Kasumi-1 (cell line): ENCODE measurements around the gene WFDC1.
"Not testable (repeated sequence)": the region's sequence is repeated elsewhere in the genome, so short reads cannot be mapped to it uniquely, and the experiment has no call there.

Source experiments
- DNase-seq, 2 experiments: peaks; one replicate each; lab custom pipeline; 2025; lab: John Stamatoyannopoulos, UW

WFDC1 gene

GRCh38 chr16:84327926-84328505 is 33.3 kb downstream of the WFDC1 start:
- DNase-seq, result no peak

- DNase-seq, result no peak
These were observed 34.3 kb downstream of the WFDC1 start for GRCh38 chr16:84329016-84329415.

GRCh38 chr16:84329843-84330684 is 35.4 kb downstream of the WFDC1 start:
- DNase-seq, result no peak

GRCh38 chr16:84330685-84331050 is 36.0 kb downstream of the WFDC1 start:
- no peak for DNase-seq

GRCh38 chr16:84331998-84332780 is 37.5 kb downstream of the WFDC1 start:
- no peak for DNase-seq

GRCh38 chr16:84332975-84333684 is 38.5 kb downstream of the WFDC1 start:
- DNase-seq, result no peak

- DNase-seq, result no peak
These were observed 39.4 kb downstream of the WFDC1 start for GRCh38 chr16:84334058-84334457.

- no peak for DNase-seq
These were observed 39.8 kb downstream of the WFDC1 start for GRCh38 chr16:84334482-84334881.

- DNase-seq, result not testable (repeated sequence)
These were observed 42.6 kb downstream of the WFDC1 start for GRCh38 chr16:84337236-84337635.

- DNase-seq, result no peak
These were observed 44.6 kb downstream of the WFDC1 start for GRCh38 chr16:84339311-84339710.

GRCh38 chr16:84339766-84340165 is 45.1 kb downstream of the WFDC1 start:
- DNase-seq, result no peak

- DNase-seq, result no peak
These were observed 45.8 kb downstream of the WFDC1 start for GRCh38 chr16:84340325-84341040.

- no peak for DNase-seq
These were observed 47.0 kb downstream of the WFDC1 start for GRCh38 chr16:84341528-84342295.

GRCh38 chr16:84343800-84344199 is 49.1 kb downstream of the WFDC1 start:
- DNase-seq, result not testable (repeated sequence)

GRCh38 chr16:84344781-84345180 is 50.1 kb downstream of the WFDC1 start:
- no peak for DNase-seq

- no peak for DNase-seq
These were observed 52.5 kb downstream of the WFDC1 start for GRCh38 chr16:84347161-84347560.

- no peak for DNase-seq
These were observed 53.8 kb downstream of the WFDC1 start for GRCh38 chr16:84348386-84348888.

- no peak for DNase-seq
These were observed 55.4 kb downstream of the WFDC1 start for GRCh38 chr16:84349862-84350684.

GRCh38 chr16:84350685-84351400 is 56.2 kb downstream of the WFDC1 start:
- no peak for DNase-seq
